Articular chondrocyte of knee joint (primary cell): ENCODE data around the gene ZNF723. TPM values are rescaled to one million over a fixed set of nuclear protein-coding genes. Genes with fewer than 3 reads are reported as not detected.

ENCODE experiments used
- small RNA-seq: library from RNA; depleted of rRNA; stranded (forward); fragments of <200 nt; gene quantifications from one replicate; pipeline ENCODE3, GENCODE V24; 2012
- total RNA-seq: library from RNA; depleted of rRNA; stranded (reverse); fragments of >200 nt; gene quantifications from 2 replicates; pipeline ENCODE4 v1.2.3, GENCODE V29; 2012

Gene ZNF723
- total RNA-seq, result not detected in 2 replicates

GRCh38 chr19:22832031-22832762 is at the start of gene ZNF723:
TSS of gene ZNF723 (plus strand) at chr19:22832291. CDS start at chr19:22832380, 89 bp downstream.

GRCh38 chr19:22783651-22784410 is 48.3 kb upstream of the ZNF723 start, which contains the start of gene ZNF99:
TSS of gene ZNF99 (minus strand) at chr19:22784151. CDS start at chr19:22784016, 135 bp downstream.

Small RNA genes lying within 50 kb of the gene (small RNA-seq; reads per million reads assigned to genes)
- not detected for gene VN1R88P

Other genes with a start within 250 kb of the ZNF723 start
- 0.39 and 0.76 TPM in 2 replicates for gene ZNF492, start 198.0 kb upstream of the ZNF723 start, total RNA-seq
- under 0.01 TPM in 2 replicates for gene ZNF99, start 48.1 kb upstream of the ZNF723 start, total RNA-seq
- gene ZNF728, start 170.9 kb downstream of the ZNF723 start, total RNA-seq, result 0.39 and 0.76 TPM in 2 replicates